GM18861 (cell line): ENCODE results near the gene SEC61A1.

Experiments
- ATAC-seq: cut with Tn5 transposase; IDR thresholded peaks from one replicate; pipeline ENCODE4 v1.9.1; 2021; ENCODE audit not compliant: unreplicated experiment

Gene SEC61A1

DNA sequence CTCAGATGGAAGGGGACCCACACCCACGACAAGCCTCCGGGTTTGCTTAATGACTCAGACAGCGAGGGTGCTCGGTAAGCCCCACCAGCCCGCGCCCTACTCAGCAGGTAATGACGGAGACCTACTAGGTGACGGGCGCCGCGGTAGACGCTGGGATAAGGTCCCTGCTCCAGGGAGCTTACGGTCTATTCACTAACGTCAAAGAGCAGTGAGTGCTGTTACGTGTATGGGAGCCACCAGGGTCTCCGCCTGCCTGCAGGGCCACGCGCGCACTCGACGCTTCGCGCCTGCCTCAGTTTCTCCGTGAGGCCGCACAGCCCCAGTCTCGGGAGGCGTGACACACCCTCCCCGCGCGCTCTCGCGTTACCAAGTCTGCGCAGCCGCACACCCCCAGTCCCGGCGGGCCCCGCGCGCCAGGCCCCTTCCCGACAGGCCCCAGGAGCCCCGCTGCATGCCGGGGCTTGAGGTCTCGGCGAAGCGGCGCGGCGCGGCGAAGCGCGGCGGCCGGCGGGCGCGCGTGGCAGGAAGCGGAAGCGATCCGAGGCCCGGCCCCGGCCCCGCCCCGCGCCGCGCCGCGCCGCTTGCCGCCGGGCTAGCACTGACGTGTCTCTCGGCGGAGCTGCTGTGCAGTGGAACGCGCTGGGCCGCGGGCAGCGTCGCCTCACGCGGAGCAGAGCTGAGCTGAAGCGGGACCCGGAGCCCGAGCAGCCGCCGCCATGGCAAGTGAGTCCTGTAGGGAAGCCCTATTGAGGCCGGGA is at the start of gene SEC61A1:
TSS of gene SEC61A1 (plus strand) at position 601 of the 758 bp plus-strand sequence. CDS start at position 717, 116 bp downstream.
- ATAC-seq = peak; percentile 84

DNA sequence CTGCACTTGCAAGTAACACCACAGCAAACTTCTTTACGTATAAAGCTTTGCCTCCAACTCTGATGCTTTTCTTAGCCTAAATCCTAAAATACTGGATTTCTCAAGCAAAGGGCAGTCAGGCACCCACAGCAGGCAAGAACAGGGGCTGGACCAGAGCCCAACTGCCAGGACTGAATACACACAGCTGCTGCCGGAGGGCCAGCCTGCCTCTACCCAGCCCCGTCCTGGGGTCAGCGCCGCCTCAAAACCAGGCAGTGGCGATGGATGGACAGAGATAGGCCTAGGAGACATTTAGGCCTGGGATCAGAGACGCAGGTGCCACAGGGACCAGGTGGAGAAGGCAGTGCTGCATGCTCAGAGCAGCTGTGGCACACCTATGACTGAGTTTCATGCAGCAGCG is 47.6 kb upstream of the SEC61A1 start:
- ATAC-seq = no peak

DNA sequence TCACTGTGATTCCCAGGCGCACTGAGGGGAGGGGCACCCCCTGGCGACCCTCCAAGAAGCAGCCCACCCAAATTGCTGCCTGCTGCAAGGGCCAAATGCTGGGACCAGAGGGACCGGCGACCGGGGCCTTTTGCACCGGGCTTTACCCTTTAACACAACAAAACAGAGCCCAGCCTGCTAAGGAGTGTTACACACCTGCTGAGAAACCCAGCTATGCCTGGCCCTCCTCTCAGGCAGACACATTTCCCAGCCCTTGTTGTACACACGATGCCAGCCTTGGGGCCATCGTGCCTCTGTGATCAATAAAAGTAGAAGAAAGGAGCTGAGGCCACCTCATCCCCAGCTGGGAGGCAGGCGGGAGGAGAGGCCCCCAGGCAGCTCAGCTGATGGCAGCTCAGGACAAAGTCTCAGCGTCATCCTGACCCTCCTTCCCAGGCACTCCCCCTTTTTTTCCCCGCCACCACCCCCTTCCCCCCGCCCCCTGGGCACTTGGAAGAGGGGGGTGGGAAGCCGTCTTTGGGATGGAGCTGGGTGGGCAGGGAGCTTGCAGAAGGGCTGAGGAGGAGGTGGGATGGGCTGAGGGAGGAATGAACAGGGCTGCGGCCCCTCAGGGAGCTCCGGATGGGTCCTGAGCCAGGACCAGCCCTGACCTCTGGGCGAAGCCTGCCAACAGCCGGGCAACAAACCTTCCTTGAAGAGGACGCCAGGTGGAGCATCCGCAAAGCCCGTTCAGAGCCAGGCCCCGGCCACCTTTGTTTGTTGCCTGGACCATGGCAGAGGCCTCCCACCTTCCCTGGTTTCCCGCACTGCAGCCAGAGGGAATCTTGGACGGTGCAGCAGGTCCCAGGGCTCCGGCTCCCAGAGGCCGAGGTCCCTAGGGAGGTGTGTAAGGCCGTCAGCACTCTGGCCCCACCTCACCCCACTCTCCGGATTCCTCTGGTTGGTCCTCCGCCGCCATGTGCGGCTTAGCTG is 45.9 kb upstream of the SEC61A1 start:
- ATAC-seq = no peak

DNA sequence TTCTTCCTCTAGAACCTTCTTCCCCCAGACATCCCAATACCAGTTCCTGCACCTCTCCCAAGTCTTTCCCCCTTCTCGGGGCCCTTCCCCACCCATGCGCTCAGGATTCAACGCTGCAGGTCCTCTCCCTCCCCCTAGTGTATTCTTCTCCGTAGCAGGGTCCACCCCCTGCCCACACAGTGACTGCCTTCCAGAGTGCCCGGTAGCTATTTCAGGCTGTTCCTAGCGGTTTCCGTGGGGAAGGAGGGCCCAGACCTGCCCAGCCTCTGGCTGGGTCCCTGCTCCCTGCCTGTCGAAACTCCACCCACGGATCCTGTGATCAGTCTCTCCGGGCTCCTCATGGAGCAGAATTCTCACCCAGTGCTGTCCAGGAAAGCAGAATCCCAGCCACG is 45.2 kb upstream of the SEC61A1 start:
- no peak for ATAC-seq

DNA sequence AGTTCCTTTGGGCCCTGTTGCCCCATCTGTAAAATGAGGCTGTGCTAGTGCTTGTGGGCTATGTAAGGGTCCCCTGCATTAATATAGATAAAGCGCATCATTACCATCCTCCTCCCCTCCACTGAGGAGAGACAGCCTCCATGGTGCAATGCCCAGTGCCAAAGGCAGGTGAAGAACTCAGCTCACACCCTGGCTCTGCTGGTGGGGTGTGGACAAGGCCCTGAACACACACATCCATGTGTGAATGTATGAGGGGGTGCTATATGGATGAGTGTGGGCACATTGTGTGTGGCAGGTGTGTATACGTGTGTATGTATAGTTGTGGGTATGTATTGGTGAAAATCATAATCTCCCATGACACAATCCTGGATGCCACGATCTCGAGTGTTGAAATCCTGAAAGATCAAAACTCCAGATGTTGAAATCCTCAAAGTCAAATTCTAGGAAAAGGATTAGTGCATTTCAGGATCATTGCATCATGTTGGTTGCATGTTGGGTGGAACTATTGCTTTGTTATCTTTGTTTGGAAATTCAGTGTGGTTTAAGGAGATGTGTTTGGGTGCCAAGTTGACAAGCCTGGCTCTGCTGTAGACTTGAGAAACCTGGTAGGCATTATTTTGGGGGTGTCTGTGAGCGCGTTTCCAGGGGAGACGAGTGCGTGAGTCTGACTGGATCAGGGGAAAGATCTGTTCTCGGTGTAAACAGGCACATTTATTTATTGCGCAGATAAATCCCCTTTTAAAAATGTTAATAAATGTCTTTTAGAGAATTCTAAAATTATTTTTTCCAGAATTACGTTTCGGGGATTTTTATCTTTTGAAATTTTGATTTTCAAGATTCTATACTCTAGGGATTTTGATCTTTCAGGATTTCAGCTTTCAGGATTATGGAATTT is 42.0 kb upstream of the SEC61A1 start:
- ATAC-seq = no peak

DNA sequence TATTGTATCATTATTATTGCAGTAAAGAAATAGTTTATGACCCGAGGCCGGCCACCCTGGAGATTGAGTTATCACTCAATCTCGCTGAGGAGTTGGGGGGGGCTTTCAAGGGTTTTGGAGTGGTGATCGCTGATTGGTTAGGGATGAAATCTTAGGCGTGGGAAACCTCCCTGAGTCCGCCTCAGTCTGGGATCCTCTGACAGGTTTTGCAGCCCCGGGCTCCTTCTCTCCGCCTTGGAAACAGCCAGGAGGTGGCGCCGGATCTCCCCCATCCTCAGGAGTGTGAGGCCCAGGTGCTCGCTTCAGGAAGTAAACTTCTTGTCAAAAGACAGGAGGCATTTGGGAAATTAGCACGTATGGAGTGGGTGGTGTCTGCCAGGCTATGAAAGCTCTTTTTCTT is 41.1 kb upstream of the SEC61A1 start:
- ATAC-seq = no peak

DNA sequence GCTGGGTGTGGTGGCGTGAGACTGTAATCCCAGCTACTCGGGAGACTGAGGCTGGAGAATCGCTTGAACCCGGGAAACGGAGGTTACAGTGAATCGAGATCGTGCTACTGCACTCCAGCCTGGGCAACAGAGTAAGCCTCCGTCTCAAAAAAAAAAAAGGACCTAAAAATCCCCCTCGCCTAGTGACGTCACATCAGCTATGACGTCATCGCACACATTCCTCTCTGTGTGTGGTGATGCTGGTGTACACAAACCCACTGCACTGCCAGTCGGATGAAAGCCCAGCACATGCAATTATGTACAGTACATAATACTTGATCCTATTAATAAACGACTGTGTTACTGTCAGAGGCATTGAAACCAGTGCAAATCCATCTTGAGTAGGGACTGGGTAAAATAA is 40.2 kb upstream of the SEC61A1 start:
- ATAC-seq = no peak

DNA sequence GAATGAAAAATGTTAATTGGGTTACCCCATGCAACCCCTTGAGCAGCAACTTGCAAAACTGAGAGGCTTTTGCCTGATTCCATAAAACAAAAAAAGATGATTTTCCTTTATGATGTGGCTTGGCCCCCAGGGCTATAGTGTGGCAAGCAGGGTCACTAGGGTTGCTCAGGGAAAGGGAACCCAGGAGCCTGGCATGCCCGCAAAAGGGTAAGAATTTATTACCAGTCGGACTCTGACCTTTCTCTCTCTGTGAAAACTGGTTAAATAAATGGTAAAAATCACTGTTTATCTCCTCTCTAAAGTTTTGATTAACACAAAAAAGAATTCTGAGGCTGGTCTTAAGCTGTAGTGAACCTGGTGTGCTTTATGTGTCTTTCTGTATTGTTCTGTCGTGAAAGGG is 37.7 kb upstream of the SEC61A1 start:
- ATAC-seq = no peak

DNA sequence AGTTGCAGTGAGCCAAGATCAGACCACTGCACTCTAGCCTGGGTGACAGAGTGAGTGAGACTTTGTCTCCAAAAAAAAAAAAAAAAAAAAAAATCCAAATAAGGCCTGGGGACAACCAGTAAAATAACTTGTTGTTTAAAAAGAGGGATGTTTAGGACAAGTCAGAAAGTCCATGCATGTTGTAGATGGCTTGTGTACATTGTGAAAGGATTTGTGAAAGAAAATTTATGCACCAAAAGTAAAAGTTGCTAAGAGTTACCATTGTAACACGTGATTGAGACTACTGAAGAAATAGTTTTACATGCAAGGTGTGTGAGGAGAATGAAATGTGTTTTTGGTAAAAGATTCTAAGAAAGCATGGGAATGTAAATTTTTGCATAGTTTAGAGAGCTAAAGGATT is 35.7 kb upstream of the SEC61A1 start:
- ATAC-seq = no peak

DNA sequence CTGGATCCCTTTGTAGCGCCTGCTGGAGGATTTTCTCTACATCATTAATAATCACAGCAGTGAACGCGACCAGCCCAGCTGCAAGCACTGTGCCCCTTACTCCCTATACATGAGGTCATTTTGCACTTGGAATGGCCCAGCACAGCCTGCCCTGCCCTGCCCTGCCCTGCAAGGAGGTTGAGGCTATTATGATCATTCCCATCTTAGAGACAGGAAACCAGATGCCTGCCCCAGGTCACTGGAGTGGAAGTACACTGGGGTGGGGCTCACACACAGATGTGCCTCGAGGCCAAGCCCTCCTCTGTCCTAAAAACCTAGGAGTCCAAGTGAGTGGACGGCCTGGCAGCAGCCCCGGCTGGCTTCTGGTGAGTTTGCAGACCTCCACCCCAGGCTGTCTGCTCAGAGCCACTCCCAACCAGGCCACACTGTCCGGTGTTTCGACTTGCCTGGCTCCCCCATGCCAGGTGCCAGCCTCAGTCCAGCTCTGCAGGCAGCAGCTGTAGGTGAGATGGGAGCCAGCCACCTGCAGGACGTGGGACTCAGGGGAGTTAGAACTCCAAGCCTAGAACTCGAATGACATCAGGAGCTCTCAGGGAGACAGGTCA is 30.4 kb upstream of the SEC61A1 start:
- ATAC-seq = no peak

DNA sequence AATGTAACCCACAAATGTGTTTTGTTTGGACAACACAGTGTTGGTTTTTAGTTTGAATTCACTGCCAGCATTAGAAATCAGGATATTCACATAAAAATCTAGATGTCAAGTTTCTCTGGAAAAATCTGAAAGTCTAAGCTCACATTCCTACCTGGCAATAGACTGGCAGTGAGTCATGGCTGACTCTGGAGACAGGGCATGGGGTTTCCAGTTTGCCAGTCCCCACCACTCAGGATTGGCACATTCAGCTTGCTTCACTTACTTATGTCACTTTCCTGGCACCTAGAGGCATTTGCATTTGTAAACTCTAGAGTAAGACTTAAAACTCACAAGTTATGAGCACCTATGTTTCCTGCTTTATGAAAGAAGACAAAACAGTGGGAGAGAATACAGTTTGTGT is 19.1 kb upstream of the SEC61A1 start:
- no peak for ATAC-seq

DNA sequence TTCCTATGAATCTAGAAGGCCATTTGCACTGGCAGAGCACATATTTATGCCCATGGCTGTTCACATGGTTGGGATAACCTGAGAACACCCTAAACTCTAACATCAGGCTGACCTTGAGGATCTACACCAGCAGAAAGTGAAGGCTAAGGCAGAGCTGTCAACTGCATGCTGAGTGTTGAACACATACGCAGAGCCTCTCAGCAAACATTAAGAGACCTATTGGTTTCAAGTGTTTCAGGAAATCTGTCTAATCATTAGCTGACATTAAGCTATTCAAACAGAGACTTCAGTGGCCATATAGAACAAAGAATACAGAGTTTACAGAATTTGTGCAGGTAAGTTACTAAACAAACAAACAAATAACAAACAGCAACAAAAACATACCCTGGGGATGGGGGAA is 16.1 kb upstream of the SEC61A1 start:
- no peak for ATAC-seq

DNA sequence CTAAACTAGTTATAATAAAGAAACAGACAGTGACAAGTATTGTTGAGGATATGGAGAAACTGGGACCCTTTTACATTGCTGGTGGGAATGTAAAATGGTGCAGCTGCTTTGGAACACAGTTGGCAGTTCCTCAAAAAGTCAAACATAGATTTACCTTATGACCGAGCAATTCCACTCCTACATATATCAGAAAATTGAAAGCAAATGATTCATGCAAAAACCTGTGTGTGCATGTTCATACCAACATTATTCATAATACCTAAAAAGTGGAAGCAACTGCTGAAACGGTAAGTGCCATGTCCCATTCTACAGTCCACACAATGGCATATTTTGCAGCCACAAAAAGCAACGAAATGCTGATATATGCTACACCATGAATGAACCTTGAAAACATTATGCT is 12.2 kb upstream of the SEC61A1 start:
- ATAC-seq = no peak

DNA sequence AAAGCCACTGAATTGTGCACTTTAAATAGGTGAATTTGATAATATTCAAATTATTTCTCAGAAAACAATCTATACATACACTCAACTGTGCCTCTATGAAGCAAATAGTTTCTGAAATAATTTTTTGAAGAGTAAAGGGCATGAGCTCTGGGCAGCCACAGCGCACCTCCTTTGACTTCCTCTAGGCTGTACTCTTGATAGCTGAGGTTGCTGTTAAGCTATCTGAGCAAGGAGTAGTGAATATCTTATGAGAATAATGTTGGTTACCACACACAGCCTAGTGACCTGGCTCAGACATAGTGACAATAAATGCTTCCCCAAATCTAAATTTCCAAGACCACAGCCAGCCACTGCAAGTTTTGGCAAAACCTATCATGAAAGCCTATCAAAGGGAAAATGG is 11.6 kb upstream of the SEC61A1 start:
- ATAC-seq = no peak

DNA sequence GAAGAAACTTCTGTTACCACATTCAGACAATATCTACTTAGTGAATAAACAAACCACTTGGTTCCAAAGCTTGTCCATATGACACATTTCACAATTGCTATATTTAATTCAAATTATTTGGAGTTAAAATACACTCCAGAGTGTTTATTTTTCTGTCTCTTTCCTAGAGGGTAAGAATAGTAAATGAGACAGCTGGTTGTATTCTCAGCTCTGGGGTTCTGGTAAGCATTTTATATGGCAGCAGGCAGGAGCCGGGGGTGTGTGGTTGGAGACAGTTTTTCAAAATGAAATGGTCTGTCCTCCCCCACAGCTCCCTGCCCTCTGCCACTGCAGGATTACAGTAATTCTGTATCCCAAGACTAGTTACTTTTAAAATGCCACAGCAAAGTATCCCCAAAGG is 10.9 kb upstream of the SEC61A1 start:
- no peak for ATAC-seq

DNA sequence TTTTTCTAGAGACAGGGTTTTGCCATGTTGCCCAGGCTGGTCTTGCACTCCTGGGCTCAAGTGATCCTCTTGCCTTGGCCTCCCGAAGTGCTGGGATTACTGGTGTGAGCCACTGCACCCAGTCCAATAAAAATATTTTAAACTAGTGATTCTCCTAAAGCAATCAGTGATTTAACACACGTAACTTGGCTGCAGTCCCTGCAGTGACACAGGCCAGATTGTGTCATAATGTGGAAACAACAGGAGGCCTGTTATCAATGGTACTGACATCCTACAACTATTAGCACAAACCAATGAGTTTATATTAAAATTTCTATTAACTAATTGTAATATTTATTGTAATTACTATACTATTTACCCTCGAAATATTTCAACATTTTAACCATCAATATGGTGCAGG is 1.6 kb upstream of the SEC61A1 start:
- ATAC-seq = no peak

DNA sequence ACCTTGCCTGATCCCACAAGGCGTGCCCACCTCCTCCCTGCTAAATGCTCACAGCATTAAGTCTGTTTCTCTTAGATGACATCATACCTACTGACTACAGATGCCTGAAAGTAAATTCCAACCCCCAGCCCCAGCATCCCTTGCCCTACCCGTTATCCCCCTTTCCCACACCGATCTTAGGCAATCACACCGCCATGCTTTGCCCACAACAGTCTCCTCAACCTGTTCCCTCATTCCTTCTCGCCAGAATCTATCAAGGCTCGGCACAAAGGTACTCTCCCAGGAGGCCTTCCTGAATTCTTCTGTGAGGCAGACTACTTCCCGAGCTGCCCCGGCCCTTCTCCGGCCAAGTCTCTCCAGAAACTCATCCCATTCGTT is 789 bp upstream of the SEC61A1 start:
- ATAC-seq = no peak

DNA sequence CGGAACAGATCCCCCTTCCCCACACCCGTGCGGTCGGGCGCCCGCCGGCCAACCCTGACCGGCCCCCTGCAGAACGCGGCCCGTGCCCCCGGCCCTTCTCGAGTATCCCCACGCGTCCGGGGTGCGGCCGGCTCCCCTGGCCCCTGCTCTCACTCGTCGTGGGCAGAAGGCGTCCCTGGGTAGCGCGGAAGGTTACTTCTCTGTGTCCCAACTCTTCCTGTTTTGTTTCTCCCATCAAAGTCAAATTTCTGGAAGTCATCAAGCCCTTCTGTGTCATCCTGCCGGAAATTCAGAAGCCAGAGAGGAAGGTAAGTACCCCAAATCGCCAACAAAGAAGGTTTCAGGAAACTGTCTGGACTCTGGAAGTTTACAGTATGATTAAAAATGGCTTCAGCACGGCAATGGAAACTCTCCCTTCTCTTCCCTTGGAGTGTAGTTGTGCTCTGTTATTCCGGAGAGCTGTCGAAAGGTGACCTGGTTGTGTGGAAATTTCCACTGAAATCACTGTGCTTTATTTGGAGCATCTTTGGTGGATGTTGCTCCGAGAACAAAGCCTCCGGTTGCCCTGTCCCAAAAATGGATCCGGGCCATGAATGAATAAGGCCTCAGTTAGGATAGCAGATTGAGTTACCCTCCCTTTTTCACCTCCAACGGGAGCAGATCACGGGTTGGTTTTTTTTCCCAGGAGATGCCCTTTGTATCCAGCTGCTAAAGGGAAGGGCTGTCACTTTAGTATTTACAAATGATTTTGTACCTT is 536 bp downstream of the SEC61A1 start:
- ATAC-seq = no peak

DNA sequence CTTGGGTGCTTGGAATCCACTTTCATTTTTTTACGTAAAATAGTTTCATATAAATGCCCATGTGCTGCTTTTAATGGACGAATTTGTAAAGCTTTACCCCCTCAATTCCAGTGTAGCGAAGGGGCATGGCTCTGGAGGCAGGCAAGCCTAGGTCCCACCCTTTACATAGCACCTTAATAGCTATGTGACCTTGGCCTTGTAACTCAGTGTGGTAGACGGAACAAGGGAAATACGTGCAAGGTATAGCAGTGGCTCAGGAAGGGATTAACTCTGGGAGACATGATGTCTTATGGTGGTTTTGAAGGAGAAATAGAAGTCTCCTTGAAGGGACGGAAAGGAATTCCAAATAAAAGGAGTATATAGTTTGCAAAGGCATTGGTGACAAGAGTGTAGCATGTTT is 1.4 kb downstream of the SEC61A1 start:
- ATAC-seq = no peak

DNA sequence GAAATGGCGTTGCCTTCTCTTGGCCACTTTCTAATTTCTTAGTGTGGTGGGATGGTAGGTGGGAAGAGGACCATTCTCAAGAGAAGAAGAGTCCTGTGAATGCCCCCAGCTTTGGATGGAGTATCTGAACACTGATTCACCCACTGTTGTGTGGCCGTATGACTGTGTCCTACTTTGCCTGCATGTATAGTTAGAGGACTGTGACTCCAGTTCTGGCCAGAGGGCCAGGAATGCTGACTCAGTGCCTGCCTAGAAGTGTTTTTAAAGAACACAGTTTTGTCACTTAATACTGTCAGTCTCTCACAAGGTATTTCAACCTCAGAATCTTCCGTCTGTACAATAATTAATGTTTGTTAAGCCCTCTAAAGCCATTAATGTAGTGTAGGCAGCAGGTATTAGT is 2.1 kb downstream of the SEC61A1 start:
- no peak for ATAC-seq
